GM15510 (cell line): Measurements from ENCODE around the gene BRME1.

Experiments
- POLR2A ChIP-seq: IDR thresholded peaks from 3 replicates; pipeline ENCODE4 v1.6.1; 2011; ENCODE audit warnings: borderline replicate concordance; ENCODE audit not compliant: insufficient read length; ENCODE audit errors: extremely low read depth

BRME1 gene

DNA sequence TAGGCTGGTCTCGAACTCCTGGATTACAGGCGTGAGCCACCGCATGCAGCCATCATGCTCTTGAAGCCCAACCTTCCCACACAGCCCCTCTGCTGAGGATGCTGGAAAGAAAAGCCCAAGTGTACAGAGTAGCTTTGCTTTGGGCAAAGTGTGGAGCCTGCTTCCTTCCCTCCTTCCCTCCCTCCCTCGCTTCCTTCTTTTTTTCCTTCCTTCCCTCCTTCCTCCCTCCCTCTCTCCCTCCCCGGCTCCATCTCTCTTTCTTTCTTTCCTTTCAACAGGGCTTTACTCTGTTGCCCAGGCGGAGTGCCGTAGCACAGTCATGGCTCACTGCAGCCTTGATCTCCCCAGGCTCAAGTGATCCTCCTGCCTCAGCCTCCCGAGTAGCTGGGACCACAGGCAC lies 2.8 kb upstream of the BRME1 start:
- TF ChIP-seq POLR2A, result no peak

DNA sequence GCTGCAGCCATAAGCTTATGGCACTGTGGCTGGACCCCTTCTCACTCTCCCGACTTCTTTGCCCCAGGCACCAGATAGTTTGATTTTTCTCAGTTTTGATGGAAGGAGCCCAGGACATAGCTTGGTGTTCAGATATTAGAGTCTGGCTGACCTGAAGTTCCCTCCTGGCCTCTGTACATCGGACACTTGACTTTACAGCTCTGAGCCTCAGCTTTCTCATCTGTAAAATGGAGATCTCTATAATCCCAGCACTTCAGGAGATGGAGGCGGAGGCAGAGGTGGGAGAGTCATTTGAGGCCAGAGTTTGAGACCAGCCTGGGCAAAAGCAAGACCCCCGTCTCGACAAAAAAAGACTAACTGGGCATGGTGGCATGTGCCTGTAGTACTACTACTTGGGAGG lies 993 bp upstream of the BRME1 start:
- TF ChIP-seq POLR2A, result no peak

DNA sequence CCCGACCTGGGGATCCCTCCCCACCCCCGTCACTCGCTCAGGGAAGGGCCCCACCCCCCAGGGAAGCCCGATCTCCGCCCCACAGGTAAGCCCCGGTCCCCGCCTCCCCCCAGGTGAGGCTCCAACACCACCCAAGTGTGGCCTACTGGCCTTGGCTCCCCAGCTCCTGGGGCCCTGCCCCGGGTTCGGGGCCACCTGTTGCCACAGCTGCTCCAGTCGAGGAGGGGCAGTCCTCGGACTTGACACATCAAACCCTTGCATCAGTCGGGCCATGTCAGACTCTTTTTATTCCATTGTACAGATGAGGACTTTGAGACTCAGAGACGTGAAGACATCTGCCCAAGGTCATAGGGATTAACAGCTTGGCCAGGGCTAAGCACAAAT lies 596 bp upstream of the BRME1 start:
- TF ChIP-seq POLR2A, result no peak

DNA sequence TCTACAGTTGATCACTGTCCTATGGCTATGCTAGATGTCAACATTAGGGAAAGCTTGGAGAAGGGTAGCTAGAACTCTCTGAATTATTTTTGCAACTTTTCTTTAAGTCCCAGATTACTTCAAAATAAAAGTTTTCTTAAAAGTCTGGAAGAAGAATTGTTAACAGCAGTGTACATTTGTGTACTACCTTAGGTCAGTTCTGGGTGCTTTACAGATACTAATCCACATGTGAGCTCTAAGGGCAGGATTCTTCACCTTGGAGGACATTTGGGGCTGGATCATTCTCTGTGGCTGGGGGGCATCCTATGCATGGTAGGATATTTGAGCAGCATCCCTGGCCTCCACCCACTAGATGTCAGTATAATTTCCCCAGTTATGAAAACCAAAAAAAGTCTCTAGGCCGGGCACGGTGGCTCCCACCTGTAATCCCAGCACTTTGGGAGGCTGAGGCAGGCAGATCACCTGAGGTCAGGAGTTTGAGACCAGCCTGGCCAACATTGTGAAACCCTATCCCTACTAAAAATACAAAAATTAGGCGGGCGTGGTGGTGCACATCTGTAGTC lies 2.8 kb downstream of the BRME1 start:
- no peak for TF ChIP-seq POLR2A

DNA sequence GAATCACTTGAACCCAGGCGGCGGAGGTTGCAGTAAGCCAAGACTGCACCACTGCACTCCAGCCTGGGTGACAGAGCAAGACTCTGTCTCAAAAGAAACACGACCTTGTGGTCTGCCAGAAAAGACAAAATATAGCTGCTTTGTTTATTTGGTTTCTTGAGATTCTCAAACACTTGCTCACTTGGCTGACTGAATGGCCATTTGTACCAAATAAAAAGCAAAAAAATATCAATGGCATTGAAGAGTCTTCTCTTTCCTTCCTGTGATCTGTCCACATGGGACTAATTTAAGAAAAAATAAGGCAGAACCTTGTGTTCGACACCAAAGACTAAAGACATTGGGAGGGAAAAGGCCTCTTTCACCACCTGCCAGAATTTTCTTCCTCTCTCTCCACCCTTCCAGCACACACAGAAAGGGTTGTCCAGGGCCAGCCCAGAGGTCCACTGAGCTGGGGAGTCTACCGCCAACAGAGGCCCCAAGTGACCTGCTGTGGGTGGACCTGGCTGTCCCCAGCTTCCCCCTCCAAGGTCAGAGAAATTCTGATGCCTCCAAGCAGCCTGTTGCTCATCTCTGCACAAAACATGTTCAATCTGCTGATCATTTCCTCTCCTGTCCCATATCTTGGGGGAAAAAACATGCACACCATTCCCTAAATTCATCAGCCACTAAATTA lies 5.9 kb downstream of the BRME1 start:
- no peak for TF ChIP-seq POLR2A

DNA sequence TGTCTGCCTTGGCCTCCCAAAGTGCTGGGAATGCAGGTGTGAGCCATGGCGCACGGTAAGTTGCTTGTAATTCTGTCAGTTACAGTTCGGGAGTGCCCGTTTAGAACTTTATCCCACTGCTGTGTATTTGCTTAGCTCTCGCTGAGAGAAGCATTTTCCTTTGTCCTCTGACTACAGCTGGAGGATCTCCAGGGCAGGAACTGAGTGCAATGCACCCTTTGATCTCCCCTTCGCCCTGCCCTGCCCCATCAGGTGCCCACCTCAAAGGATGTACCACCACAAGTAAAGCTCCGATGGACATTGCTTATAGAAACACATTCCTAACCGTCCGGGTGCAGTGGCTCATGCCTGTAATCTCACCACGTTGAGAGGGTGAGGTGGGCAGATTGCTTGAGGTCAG lies 6.5 kb downstream of the BRME1 start:
- TF ChIP-seq POLR2A, result no peak

DNA sequence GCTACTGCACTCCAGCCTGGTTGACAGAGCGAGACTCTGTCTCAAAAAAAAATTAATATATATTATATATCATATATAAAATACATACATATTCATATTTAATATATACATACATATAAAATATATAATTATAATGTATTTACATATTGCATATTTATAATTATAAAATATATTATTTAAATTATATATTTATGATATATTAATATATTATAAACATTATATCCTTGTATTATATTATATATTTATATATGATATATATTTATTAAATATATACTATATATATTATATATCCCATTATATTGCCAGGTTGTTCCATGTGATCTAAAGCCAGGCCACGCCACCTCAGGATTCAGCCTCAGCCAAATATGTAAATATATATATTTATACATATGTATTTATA lies 9.7 kb downstream of the BRME1 start:
- no peak for TF ChIP-seq POLR2A

DNA sequence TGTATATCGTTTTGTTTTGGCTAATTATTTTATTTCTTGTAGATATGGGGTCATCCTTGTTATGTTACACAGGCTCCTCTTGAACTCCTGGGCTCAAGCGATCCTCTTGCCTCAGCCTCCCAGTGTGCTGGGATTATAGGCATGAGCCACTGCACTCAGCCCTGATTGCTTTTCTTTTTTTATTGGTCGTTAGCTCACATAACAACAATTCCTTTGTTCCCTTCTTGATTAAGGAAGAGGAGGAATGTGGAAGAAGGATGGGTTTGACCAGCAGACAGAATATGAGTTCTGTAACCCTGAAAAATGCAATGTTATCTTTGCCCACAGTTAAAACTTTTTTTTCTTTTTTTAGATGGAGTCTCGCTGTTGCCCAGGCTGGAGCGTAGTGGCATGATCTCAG lies 11.4 kb downstream of the BRME1 start:
- TF ChIP-seq POLR2A, result no peak

DNA sequence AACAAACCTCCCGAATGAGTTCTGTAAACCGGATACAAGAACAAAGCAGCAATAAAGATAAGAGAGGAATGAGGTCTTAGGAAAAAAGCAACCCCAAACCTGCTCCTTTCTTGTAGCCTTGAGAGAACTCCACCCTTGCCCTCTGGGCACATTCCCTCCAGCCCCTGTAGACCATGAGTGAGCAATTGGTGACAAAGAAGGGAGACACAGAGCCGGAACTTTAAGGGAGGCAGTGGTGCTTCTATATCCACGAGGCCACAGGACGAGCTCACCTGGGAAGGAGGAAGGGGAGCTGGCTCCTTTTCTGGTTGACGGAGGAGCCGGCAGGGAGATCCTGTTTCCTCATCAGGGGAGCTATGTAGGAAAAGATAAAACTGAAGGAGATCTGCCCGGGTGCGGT lies 13.0 kb downstream of the BRME1 start:
- no peak for TF ChIP-seq POLR2A

DNA sequence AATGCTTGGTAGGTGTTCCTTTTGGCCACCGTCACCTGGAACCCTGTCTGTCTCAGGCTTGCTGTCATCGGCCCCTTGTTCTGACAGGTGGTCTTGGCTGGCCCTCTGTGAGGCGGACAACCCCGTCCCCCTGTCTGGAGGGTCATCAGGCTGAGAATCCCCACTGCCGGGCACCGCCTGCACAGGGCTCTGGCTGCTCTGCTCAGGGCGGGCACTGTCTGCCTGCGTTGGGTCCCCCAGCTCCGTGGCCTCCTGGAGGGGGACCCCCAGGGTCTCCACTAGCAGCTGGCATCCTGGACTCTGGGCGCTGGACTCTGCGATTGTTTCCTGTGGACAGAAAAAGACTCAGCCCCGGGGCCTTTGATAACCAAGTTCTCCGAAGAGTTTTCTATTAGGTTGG lies 15.8 kb downstream of the BRME1 start:
- no peak for TF ChIP-seq POLR2A

DNA sequence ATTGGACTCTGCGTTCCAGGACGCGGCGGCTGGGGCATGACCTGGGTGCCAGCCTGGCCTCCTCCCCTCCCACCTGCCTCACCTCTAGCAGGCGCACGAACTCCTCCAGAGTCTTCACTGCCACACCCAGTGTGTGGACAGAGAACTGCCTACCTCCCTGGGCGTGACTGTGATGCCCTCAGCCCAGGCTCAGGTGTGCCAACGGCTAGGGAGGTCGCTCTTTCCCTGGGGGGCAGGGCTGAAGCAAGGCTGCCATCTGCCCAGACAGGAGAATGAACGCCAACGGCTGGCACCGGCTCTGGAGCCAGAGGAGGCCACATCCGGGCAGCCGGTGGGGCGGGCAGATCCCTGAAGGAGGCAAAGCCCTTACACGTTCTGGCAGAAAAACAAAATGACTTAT lies 17.6 kb downstream of the BRME1 start:
- no peak for TF ChIP-seq POLR2A

DNA sequence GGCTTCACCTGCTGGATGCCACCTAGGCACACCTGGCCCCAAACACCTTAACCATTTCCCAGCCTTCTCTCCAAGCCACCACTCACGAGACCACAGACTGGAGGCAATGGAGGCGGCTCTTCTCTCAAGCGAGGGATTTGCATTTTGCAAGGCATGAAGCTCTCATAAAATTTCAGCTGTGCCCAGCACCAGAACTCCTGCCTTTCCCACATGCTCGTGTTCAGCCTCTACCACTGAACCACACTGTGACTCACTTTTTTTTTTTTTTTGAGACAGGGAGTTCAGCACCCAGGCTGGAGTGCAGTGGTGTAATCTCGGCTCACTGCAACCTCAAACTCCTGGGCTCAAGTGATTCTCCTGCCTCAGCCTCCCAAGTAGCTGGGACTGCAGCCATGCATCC lies 18.4 kb downstream of the BRME1 start:
- no peak for TF ChIP-seq POLR2A

DNA sequence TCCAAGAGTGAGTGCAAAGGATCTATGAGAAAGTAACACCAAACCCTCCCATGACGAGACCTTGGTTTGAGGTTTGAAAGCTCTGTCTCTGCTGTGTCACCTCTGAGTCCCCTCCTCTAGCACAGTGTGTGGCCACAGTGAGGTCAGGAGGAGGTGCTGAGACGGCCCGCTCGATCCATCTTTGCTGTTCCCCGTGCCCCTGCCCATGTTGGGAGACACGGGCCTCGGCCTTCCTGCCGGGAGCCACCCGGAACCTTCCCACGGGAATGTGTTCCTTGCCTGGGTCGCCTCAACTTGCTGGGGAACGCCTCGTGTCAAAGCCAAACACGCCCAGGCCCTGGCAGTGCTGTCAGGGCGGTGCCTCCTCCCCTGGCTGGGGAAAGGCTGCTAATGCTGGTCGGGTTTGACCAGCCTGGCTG lies 18.9 kb downstream of the BRME1 start:
- TF ChIP-seq POLR2A, result no peak

DNA sequence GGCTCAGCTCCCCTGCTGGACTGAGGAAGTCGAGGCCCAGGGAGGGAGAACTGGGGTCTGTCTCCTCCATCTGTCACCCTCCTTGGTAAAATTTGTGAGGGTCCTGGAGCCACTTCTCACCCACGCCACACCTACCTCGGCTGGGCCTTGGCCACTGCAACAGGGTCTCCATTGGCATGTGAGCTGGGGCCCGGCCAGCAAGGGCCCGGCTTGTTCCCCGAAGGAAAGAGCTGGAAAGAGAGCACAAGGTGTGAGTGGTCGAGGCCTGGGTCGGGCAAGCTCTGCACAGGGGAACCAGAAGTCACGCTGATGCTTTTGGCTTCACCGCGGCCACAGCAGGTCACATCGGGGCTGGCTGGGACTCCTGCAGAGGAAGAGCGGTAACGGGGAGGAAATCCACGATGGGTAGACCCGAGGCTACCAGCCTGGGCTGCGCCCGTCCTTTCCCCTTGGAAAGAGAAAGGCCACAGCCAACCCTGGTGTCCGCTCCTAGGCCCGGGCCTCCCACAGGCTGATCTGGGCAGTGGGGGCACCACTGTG lies 20.0 kb downstream of the BRME1 start:
- no peak for TF ChIP-seq POLR2A

DNA sequence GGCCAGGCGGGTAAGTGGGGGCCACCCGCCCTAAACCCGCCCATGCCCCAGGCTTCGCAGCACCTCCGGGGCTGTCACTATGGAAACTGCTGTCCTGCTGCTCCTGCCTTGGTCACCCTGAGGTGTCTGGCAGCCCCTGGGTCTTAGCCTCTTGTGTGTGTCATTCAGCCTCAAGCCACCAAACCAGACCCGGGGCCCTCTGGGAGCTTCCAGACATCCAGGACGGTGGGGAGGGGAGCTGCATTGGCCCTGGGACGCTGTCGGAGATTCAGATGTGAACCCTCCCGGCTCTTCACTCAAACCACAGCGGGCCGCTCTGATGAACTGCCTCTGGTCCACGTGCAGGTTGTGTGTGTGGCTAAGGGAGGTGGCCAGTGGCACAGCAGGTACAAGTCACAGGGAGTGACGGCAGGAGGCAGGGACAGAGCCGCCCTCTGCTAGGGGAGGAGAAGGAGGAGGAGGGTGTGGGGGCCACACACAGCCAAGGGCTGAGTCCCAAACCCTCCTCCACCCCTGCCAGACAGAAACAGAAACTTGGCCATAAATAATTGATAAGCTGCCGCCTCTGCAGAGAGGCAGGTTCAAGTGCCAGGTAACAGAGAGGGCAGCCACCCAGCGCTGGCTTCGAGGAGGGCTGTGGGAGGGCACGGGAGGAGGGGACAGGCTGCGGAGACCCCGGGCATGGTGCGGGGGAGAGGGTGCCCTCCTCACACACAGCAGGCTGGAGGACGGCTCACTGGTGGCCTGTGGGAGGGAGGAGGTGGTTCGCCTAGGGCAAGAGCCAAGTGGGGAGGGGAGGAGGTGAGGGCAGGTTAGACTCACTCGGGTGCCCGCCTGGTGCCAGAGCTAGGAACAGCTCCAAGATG lies 21.0 kb downstream of the BRME1 start:
- no peak for TF ChIP-seq POLR2A
